ENCODE data around the gene NKAIN2.

DNA sequence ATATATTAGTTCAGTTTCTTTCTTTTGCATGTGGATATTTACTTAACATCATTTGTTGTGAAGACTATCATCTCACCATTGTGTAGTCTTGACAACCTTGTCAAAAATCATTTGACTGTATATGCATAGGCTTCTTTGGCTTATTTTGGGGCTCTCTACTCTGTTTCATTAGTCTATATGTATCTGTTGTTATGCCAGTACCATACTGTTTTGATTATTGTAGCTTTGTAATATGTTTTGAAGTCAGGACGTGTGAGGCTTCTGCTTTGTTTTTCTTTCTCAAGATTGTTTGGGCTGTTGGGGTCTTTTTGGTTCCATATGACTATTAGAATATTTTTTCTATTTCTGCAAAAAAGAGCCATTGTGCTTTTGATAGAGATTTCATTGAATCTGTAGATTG, 870.4 kb downstream of the NKAIN2 start:
- TF ChIP-seq ZNF501 (tag by site-specific recombination; IDR thresholded peaks at IDR 0.05), result no peak
- TF ChIP-seq, protein P1, sequence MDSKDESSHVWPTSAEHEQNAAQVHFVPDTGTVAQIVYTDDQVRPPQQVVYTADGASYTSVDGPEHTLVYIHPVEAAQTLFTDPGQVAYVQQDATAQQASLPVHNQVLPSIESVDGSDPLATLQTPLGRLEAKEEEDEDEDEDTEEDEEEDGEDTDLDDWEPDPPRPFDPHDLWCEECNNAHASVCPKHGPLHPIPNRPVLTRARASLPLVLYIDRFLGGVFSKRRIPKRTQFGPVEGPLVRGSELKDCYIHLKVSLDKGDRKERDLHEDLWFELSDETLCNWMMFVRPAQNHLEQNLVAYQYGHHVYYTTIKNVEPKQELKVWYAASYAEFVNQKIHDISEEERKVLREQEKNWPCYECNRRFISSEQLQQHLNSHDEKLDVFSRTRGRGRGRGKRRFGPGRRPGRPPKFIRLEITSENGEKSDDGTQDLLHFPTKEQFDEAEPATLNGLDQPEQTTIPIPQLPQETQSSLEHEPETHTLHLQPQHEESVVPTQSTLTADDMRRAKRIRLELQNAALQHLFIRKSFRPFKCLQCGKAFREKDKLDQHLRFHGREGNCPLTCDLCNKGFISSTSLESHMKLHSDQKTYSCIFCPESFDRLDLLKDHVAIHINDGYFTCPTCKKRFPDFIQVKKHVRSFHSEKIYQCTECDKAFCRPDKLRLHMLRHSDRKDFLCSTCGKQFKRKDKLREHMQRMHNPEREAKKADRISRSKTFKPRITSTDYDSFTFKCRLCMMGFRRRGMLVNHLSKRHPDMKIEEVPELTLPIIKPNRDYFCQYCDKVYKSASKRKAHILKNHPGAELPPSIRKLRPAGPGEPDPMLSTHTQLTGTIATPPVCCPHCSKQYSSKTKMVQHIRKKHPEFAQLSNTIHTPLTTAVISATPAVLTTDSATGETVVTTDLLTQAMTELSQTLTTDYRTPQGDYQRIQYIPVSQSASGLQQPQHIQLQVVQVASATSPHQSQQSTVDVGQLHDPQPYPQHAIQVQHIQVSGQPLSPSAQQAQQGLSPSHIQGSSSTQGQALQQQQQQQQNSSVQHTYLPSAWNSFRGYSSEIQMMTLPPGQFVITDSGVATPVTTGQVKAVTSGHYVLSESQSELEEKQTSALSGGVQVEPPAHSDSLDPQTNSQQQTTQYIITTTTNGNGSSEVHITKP (tag by site-specific recombination; IDR thresholded peaks at IDR 0.05), result no peak
- no peak for TF ChIP-seq IKZF3 (tag by site-specific recombination; IDR thresholded peaks at IDR 0.05)
